HL-60 (cell line): Measurements from ENCODE around the gene FARP1.

Experiments
- DNase-seq, 2 experiments: peaks; one replicate each; pipeline ENCODE4 v3.0.0-alpha.2; 2010 to 2020; ENCODE audit warnings: low read depth in 1 of 2, low spot score in 1 of 2
- H3K27ac ChIP-seq: fragments of 250-450 bp; sonication (Bioruptor Pico); replicated peaks from 2 replicates; pipeline ENCODE4 v1.5.1; 2020; ENCODE audit warnings: mild to moderate bottlenecking, moderate library complexity
- H3K27me3 ChIP-seq: fragments of 250-450 bp; sonication (Bioruptor Pico); 2 replicates; pipeline ENCODE4 v1.5.1; 2021; ENCODE audit warnings: mild to moderate bottlenecking, moderate library complexity; ENCODE audit not compliant: insufficient read depth, poor library complexity, severe bottlenecking
- H3K4me3 ChIP-seq: replicated peaks from 2 replicates; pipeline ENCODE4 v1.5.1; 2011; ENCODE audit warnings: mild to moderate bottlenecking, control low read depth, low read length; ENCODE audit not compliant: insufficient read depth
- GABPA ChIP-seq: IDR thresholded peaks from 2 replicates; pipeline ENCODE4 v1.6.1; 2012; ENCODE audit warnings: low read depth
- POLR2AphosphoS5 ChIP-seq: IDR thresholded peaks from 2 replicates; pipeline ENCODE4 v1.6.1; 2012; ENCODE audit warnings: low read depth
- REST ChIP-seq: IDR thresholded peaks from 2 replicates; pipeline ENCODE4 v1.6.1; 2012; ENCODE audit warnings: low read depth; ENCODE audit not compliant: insufficient replicate concordance
- SPI1 ChIP-seq: IDR thresholded peaks from 2 replicates; pipeline ENCODE4 v1.6.1; 2012; ENCODE audit warnings: low read depth, mild to moderate bottlenecking, borderline replicate concordance
- TF ChIP-seq, protein P1 (sequence below): IDR thresholded peaks from one replicate; pipeline ENCODE4 v1.5.1; 2011; ENCODE audit warnings: low read length, control low read depth, inconsistent platforms; ENCODE audit not compliant: insufficient read depth

FARP1 gene

DNA sequence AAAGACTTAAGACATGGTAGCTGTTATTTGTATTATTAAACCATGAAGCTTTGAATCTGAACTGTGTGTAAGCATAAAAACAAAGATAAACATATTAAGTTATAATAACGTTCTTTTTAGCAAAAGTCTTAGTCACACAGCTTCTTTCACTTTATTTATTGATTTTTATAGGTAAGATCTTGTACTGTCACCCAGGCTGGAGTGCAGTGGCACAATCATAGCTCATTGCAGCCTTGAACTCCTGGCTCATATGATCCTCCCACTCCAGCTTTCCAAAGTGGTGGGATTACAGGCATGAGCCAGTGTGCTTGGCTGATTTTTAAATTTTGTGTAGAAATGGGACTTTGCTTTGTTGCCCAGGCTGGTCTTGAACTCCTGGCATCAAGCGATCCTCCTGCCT lies 13.4 kb downstream of the FARP1 start:
- H3K27ac ChIP-seq: no peak overlapping the region
- peaks cover 5% of the 10 kb centered on the region for H3K27me3 ChIP-seq
- no peak for DNase-seq
- no peak for TF ChIP-seq POLR2AphosphoS5
- no peak for TF ChIP-seq SPI1
- TF ChIP-seq GABPA: no peak
- TF ChIP-seq, protein P1, sequence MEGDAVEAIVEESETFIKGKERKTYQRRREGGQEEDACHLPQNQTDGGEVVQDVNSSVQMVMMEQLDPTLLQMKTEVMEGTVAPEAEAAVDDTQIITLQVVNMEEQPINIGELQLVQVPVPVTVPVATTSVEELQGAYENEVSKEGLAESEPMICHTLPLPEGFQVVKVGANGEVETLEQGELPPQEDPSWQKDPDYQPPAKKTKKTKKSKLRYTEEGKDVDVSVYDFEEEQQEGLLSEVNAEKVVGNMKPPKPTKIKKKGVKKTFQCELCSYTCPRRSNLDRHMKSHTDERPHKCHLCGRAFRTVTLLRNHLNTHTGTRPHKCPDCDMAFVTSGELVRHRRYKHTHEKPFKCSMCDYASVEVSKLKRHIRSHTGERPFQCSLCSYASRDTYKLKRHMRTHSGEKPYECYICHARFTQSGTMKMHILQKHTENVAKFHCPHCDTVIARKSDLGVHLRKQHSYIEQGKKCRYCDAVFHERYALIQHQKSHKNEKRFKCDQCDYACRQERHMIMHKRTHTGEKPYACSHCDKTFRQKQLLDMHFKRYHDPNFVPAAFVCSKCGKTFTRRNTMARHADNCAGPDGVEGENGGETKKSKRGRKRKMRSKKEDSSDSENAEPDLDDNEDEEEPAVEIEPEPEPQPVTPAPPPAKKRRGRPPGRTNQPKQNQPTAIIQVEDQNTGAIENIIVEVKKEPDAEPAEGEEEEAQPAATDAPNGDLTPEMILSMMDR: no peak
- TF ChIP-seq REST: no peak
- H3K4me3 ChIP-seq: no peak overlapping the region

- Histone ChIP-seq H3K27ac (no peak overlapping the region), H3K27me3 (peaks cover 4% of the 10 kb centered on the region), H3K4me3 (no peak overlapping the region)
- no peak for TF ChIP-seq POLR2AphosphoS5
- no peak for TF ChIP-seq REST
- no peak for TF ChIP-seq GABPA
- no peak for DNase-seq
These were observed 14.3 kb downstream of the FARP1 start for GRCh38 chr13:98157188-98157587.

GRCh38 chr13:98157609-98158008 lies 14.7 kb downstream of the FARP1 start:
- TF ChIP-seq POLR2AphosphoS5: no peak
- no peak overlapping the region for H3K27ac ChIP-seq
- peaks cover 4% of the 10 kb centered on the region for H3K27me3 ChIP-seq
- DNase-seq: no peak
- H3K4me3 ChIP-seq: no peak overlapping the region

DNA sequence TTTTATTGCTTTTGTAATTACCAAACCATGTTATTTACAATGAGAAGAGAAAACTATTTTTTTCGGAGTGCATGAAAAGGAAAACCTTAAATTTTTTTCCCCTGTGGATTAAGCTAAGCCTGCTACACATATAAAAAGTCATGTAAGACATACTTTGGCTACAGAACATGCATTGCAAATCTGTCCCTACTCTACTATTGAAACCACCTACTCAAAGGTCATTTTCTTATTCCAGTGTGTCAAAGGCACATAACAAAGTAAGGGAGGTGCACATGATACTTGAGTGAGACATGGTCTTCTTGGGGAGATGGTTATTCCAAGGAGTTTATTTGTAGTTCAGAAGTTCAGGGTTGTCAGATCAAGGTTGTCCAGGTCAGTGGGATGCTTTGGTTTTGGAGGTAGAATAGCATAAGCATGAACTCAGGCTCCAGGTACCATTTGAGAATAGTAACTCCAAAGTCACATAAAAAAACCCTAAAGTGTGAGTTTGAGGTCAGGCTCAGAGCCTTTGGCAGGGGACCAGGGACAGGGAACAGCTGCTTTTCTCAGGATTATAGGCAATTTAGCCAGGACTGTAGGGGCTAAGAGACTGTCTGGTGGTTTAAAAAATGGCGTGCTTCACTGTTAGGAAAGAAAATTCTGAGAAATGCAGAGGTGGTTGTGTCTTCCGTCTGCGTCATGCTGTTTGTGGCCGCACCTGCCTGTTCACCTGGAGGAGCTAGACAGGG lies 15.4 kb downstream of the FARP1 start:
- DNase-seq: no peak
- Histone ChIP-seq H3K4me3 (no peak overlapping the region), H3K27ac (no peak overlapping the region), H3K27me3 (peaks cover 4% of the 10 kb centered on the region)
- no peak for TF ChIP-seq SPI1
- TF ChIP-seq GABPA: no peak
- TF ChIP-seq, protein P1: no peak
- TF ChIP-seq POLR2AphosphoS5: no peak
- TF ChIP-seq REST: no peak
